ENCODE results near the gene PLAC8L1. TPM values are rescaled to one million over a fixed set of nuclear protein-coding genes. Genes with fewer than 3 reads are reported as not detected.

Gene PLAC8L1
- total and polyA plus RNA-seq, 2 of the 8 experiments (the other 6 are each of a cell fraction or from before 2014, with no cell fraction given), result 0.42 TPM; not detected in 1

DNA sequence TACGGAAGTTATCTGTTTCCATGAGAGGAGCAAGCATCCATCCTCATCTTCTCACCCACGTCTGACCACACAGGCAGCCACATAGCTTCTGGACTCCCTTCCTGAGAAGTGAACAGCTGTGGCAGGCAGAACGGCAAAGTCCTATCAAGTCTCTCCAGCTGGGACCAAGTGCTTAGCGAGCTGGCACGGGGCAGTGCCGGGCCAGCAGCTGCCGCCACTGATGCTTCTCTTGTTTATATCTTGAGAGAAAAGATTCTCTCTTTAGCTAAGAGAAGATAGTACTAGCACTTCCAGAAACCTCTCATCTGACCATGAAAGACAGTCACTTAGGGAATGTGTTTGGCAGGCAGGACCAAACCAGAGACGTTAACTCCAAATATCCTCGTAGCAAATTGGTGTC, 37.2 kb downstream of the PLAC8L1 start:
- no peak overlapping the region for H2AFZ ChIP-seq (ENCODE audit: low read length)
- POLR2A ChIA-PET (ENCODE audit: partially characterized antibody), result interaction anchor here (1.0 kb wide), 1 partner anchor 196 kb away, joined by 3 read pairs; no protein-coding TSS in a partner anchor
- WGBS, 2 experiments (ENCODE audit: extremely low coverage in 1 of 2, insufficient coverage in 1 of 2, insufficient read length in 1 of 2, insufficient replicate concordance in 2 of 2, low coverage in 1 of 2, low lambda C conversion rate in 2 of 2, missing lambda C conversion rate in 1 of 2), result 93% methylated on average over 9 of the region's 9 CpGs; no CpG with 5 or more reads in 1 of the 2 experiments
- no peaks in the 10 kb centered on the region for H3K79me1 ChIP-seq (ENCODE audit: low read depth, low read length)
- no peaks in the 10 kb centered on the region for H3K36me3 ChIP-seq (ENCODE audit: control insufficient read depth in 2 of 4, insufficient read depth in 4 of 4, low read length in 3 of 4)
- H4K8ac ChIP-seq (ENCODE audit: extremely low read depth, insufficient read depth, low read length), result no peak overlapping the region
- H2AK5ac ChIP-seq (ENCODE audit: low read depth, low read length), result no peak overlapping the region
- H3K27me3 ChIP-seq (replicated peaks in 1 of 4; ENCODE audit: control insufficient read depth in 3 of 4, extremely low read depth in 1 of 4, insufficient read depth in 3 of 4, low read length in 3 of 4), result no peaks in the 10 kb centered on the region; a peak in 1 of 7 replicates
- H3K4ac ChIP-seq (replicated peaks; ENCODE audit: insufficient read length, low read depth, low read length), result no peak overlapping the region
- H3K14ac ChIP-seq (ENCODE audit: insufficient read length), result no peak overlapping the region
- no peak overlapping the region for H2BK12ac ChIP-seq (ENCODE audit: low read depth, low read length)
- FAIRE-seq (no peak), DNase-seq (ENCODE audit: low read depth in 1 of 2, low spot score in 2 of 2) (no peak)
- H3K23ac ChIP-seq (ENCODE audit: insufficient read length), result no peak overlapping the region
- H2BK5ac ChIP-seq (ENCODE audit: low read depth, low read length), result no peak overlapping the region
- no peak overlapping the region for H3K9ac ChIP-seq (replicated peaks in 1 of 4; ENCODE audit: extremely low read depth in 1 of 4, low read depth in 3 of 4, low read length in 3 of 4)
- no peak overlapping the region for H2BK120ac ChIP-seq (replicated peaks; ENCODE audit: low read depth, low read length)
- H3K27ac ChIP-seq (ENCODE audit: low read depth, low read length), result no peak overlapping the region
- no peak overlapping the region for H2BK15ac ChIP-seq (ENCODE audit: low read length)
- TF ChIP-seq JUN (IDR thresholded peaks at IDR 0.05; ENCODE audit: low read depth, low read length) (no peak), ZNF274 (IDR thresholded peaks at IDR 0.05; ENCODE audit: borderline replicate concordance, extremely low read depth, low read length) (no peak), SIN3A (conservative IDR thresholded peaks at IDR 0.05 in 1 of 2, IDR thresholded peaks at IDR 0.05 in 1 of 2; ENCODE audit: low read depth in 1 of 2, low read length in 2 of 2) (no peak), ATF2 (IDR thresholded peaks at IDR 0.05; ENCODE audit: low read length) (no peak)
- no peaks in the 10 kb centered on the region for H3K9me3 ChIP-seq (ENCODE audit: insufficient read depth in 2 of 2, low read depth in 1 of 2, low read length in 1 of 2)
- no peak overlapping the region for H2BK20ac ChIP-seq (ENCODE audit: low read length)
- H3K79me2 ChIP-seq (ENCODE audit: control insufficient read depth in 1 of 2, insufficient read depth in 2 of 2, low read length in 2 of 2), result no peaks in the 10 kb centered on the region
- H4K5ac ChIP-seq (ENCODE audit: insufficient read length, low read depth, low read length), result no peak overlapping the region
- peaks cover 3 to 7% (median 6%) of the 10 kb centered on the region in 4 experiments; a peak in 5 of 7 replicates for H3K4me1 ChIP-seq (replicated peaks in 1 of 4; ENCODE audit: control insufficient read depth in 3 of 4, insufficient read depth in 4 of 4, low read length in 3 of 4)
- CTCF ChIA-PET (ENCODE audit: partially characterized antibody), result interaction anchor here (0.8 to 3.0 kb wide), 6 partner anchors 10 to 41 kb away, joined by 3 to 16 read pairs (median 4); no protein-coding TSS in a partner anchor
- H3K18ac ChIP-seq (ENCODE audit: extremely low read depth, low read length), result no peak overlapping the region
- no peaks in the 10 kb centered on the region for H4K20me1 ChIP-seq (replicated peaks in 1 of 2; ENCODE audit: control insufficient read depth in 1 of 2, insufficient read depth in 2 of 2, low read length in 2 of 2)
- no peak overlapping the region for H4K91ac ChIP-seq (replicated peaks; ENCODE audit: insufficient read length, low read length)
- no peak overlapping the region for H3K56ac ChIP-seq (replicated peaks; ENCODE audit: insufficient read length, low read depth, low read length)
- no peak overlapping the region for H3K4me3 ChIP-seq (ENCODE audit: extremely low read depth in 1 of 4, insufficient read depth in 2 of 4, low read depth in 3 of 4, low read length in 4 of 4)
- peaks cover 2% of the 10 kb centered on the region; the same call in 1 of the 2 replicates for H3K23me2 ChIP-seq (ENCODE audit: low read depth, low read length)
- H3K4me2 ChIP-seq (ENCODE audit: insufficient read depth in 1 of 2, low read depth in 2 of 2, low read length in 2 of 2), result no peak overlapping the region

Measured in H1 (cell line).